BLaER1 treated with 17β-estradiol and CSF1 and Interleukin-3, amounts not matched to agents 10 nM and 100 nM (cell line): ENCODE results near the gene ABHD11.

Experiments
- H3K27ac ChIP-seq, 11 experiments: shearing (Covaris generic); formaldehyde crosslinking; 2 replicates each; pipeline ENCODE4 v1.8.1; 2022
- H3K27me3 ChIP-seq, 11 experiments: shearing (Covaris generic); formaldehyde crosslinking; 2 replicates each; pipeline ENCODE4 v1.8.1; 2022
- H3K36me3 ChIP-seq, 11 experiments: shearing (Covaris generic); formaldehyde crosslinking; 2 replicates each; pipeline ENCODE4 v1.8.1; 2022
- H3K4me1 ChIP-seq, 10 experiments: shearing (Covaris generic); formaldehyde crosslinking; 2 replicates each; pipeline ENCODE4 v1.8.1; 2022
- H3K4me2 ChIP-seq, 11 experiments: shearing (Covaris generic); formaldehyde crosslinking; 2 replicates each; pipeline ENCODE4 v1.8.1; 2022
- H3K4me3 ChIP-seq, 10 experiments: shearing (Covaris generic); formaldehyde crosslinking; 2 replicates each; pipeline ENCODE4 v1.8.1; 2022
- H3K9ac ChIP-seq, 11 experiments: shearing (Covaris generic); formaldehyde crosslinking; 2 replicates each; pipeline ENCODE4 v1.8.1; 2022
- H3K9me3 ChIP-seq, 11 experiments: shearing (Covaris generic); formaldehyde crosslinking; replicated peaks in 1 of 11; 2 replicates each; pipeline ENCODE4 v1.8.1; 2022
- H4K20me1 ChIP-seq, 11 experiments: shearing (Covaris generic); formaldehyde crosslinking; 2 replicates each; pipeline ENCODE4 v1.8.1; 2022
- Cebpa-rat ChIP-seq, 11 experiments: shearing (Covaris generic); IDR thresholded peaks; 2 replicates each; pipeline ENCODE4 v1.8.1; 2022

ABHD11 gene

DNA sequence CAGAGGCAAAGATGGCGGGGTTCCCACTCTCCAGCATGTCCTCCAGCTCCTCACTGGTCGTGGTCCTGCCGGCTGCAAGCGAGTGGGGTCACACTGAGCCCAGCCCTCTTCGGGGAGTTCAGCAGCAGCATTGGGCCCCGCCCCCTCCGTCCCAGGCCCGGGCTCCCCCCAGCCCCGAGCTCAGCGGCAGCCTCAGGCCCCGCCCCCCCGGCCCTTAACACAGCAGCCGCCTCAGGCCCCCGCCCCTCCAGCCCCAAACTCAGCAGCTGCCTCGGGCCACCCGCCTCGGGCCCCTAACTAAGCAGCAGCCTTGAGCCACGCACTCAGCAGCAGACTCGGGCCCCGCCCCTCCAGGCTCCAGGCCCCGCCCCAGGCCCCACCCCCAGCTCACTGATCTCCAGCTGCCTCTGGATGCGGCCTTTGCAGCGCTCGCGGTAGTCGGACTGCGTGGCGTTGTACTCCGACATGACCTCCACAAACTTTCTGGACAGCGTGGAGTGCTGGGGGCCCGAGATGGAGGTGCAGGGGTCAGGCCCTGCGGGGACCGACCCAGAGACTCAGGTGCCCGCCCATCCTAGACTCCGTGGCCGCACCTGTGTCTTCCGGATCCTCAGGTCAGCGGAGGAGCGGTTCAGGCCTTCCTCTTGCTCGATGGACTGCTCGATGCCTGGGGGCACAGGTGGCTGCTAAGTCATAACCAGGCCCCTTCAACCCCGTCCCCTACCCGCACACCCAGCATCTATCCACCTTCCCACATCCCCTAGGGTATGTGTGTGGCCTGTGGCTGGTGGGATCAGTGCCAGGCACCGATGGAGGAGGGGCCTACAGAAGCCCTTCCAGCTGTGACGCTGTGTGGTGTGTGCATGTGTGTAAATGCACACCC is 34.6 kb downstream of the ABHD11 start:
- TF ChIP-seq Cebpa-rat (IDR thresholded peaks at IDR 0.05), result no peak
- Histone ChIP-seq H3K4me2 (peak overlapping the region; percentile 66 to 98 (median 91)), H4K20me1 (peaks cover 3 to 92% (median 81%) of the 10 kb centered on the region in 11 experiments; a peak in 20 of 22 replicates), H3K36me3 (peaks cover 6 to 27% (median 8%) of the 10 kb centered on the region in 11 experiments; a peak in 19 of 22 replicates), H3K27me3 (peaks cover 0 to 72% (median 10%) of the 10 kb centered on the region in 11 experiments; a peak in 13 of 22 replicates), H3K4me1 (peaks cover 43 to 85% (median 79%) of the 10 kb centered on the region in 10 experiments), H3K27ac (peak overlapping the region in 2 of 11 experiments; percentile 68 to 70; a peak in 5 of 22 replicates), H3K9me3 (no peaks in the 10 kb centered on the region), H3K4me3 (peak overlapping the region in 3 of 10 experiments; percentile 16 to 52 (median 26); a peak in 4 of 20 replicates), H3K9ac (peak overlapping the region in 4 of 11 experiments; percentile 49 to 73 (median 68); a peak in 7 of 22 replicates)

DNA sequence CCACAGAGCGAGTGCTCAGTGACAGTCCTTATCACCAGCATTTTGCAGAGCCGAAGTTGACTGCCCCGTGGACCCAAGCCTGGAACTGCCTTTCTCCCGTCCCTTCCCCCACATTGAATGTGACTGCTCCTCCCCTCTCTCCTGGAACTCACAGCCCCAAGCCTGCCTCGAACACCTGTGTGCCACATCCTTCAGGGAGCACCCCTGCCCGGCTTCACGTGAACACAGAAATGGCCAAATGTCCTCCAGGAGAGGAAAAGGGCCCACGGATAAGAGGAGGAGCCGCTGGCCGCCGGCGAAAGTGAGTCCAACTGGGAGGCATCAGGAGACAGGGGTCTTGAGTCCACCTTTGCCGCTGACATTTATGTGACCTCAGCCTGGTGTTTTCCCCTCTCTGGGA is 35.4 kb downstream of the ABHD11 start:
- Histone ChIP-seq H3K4me2 (peak overlapping the region; percentile 48 to 84 (median 65); a peak in 21 of 22 replicates), H3K9ac (no peak overlapping the region), H3K27me3 (peaks cover 0 to 64% (median 10%) of the 10 kb centered on the region in 11 experiments; a peak in 13 of 22 replicates), H3K4me3 (no peak overlapping the region), H3K9me3 (no peaks in the 10 kb centered on the region), H3K27ac (no peak overlapping the region), H3K4me1 (peaks cover 43 to 81% (median 77%) of the 10 kb centered on the region in 10 experiments), H4K20me1 (peaks cover 0 to 92% (median 81%) of the 10 kb centered on the region in 11 experiments; a peak in 20 of 22 replicates), H3K36me3 (peaks cover 14 to 35% (median 16%) of the 10 kb centered on the region in 11 experiments)
- TF ChIP-seq Cebpa-rat (IDR thresholded peaks at IDR 0.05), result no peak

- no peak overlapping the region for H3K9ac ChIP-seq
- peak overlapping the region in 8 of 11 experiments; percentile 36 to 84 (median 56); a peak in 16 of 22 replicates for H3K4me2 ChIP-seq
- peaks cover 0 to 59% (median 10%) of the 10 kb centered on the region in 11 experiments; a peak in 13 of 22 replicates for H3K27me3 ChIP-seq
- TF ChIP-seq Cebpa-rat (IDR thresholded peaks at IDR 0.05), result no peak
- H4K20me1 ChIP-seq, result peaks cover 0 to 96% (median 87%) of the 10 kb centered on the region in 11 experiments; a peak in 20 of 22 replicates
- no peak overlapping the region for H3K4me3 ChIP-seq
- H3K4me1 ChIP-seq, result peaks cover 41 to 76% (median 71%) of the 10 kb centered on the region in 10 experiments
- H3K27ac ChIP-seq, result no peak overlapping the region
- peaks cover 19 to 41% (median 22%) of the 10 kb centered on the region in 11 experiments for H3K36me3 ChIP-seq
- no peaks in the 10 kb centered on the region for H3K9me3 ChIP-seq
Measured at GRCh38 chr7:73702665-73703064, 35.9 kb downstream of the ABHD11 start.

GRCh38 chr7:73702226-73702625 is 36.4 kb downstream of the ABHD11 start:
- Histone ChIP-seq H3K27me3 (peaks cover 0 to 58% (median 10%) of the 10 kb centered on the region in 11 experiments; a peak in 13 of 22 replicates), H3K27ac (no peak overlapping the region), H3K9ac (no peak overlapping the region), H3K36me3 (peaks cover 24 to 45% (median 26%) of the 10 kb centered on the region in 11 experiments), H3K9me3 (no peaks in the 10 kb centered on the region), H4K20me1 (peaks cover 0 to 96% (median 90%) of the 10 kb centered on the region in 11 experiments; a peak in 20 of 22 replicates), H3K4me2 (peak overlapping the region in 8 of 11 experiments; percentile 36 to 70 (median 54); a peak in 16 of 22 replicates), H3K4me3 (no peak overlapping the region), H3K4me1 (peaks cover 37 to 71% (median 67%) of the 10 kb centered on the region in 10 experiments)
- no peak for TF ChIP-seq Cebpa-rat (IDR thresholded peaks at IDR 0.05)

DNA sequence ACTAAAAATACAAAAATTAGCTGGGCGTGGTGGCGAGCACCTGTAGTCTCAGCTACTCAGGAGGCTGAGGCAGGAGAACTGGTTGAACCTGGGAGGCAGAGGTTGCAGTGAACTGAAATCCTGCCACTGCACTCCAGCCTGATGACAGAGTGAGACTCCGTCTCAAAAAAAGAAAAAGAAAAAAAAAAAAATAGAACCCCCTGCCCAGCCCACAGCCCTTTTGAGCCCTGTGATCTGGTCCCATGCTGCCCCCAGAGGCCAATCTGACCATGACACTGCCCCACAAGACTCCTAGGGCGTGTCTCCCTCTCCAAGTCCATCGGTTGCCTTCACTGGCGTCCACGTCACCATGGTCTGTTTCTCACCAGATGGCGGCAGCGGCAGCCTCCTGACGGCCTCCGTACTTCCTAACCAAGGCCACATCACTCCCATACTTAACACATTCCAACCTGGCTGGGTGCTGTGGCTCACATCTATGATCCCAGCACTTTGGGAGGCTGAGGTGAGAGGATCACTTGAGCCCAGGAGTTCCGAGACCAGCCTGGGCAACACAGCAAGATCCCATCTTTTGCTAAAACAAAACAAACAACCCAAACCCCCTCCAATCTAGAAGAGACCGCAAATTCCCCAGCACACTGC is 37.1 kb downstream of the ABHD11 start:
- TF ChIP-seq Cebpa-rat (IDR thresholded peaks at IDR 0.05), result no peak
- Histone ChIP-seq H3K4me1 (peaks cover 29 to 64% (median 59%) of the 10 kb centered on the region in 10 experiments), H3K36me3 (peaks cover 31 to 53% (median 34%) of the 10 kb centered on the region in 11 experiments), H3K4me2 (peak overlapping the region in 3 of 11 experiments; percentile 53 to 70 (median 54); a peak in 5 of 22 replicates), H3K9me3 (no peaks in the 10 kb centered on the region), H3K4me3 (no peak overlapping the region), H4K20me1 (peaks cover 0 to 97% (median 92%) of the 10 kb centered on the region in 11 experiments; a peak in 20 of 22 replicates), H3K27me3 (peaks cover 0 to 50% (median 10%) of the 10 kb centered on the region in 11 experiments; a peak in 13 of 22 replicates), H3K9ac (no peak overlapping the region), H3K27ac (no peak overlapping the region)

- no peak overlapping the region for H3K27ac ChIP-seq
- no peak for TF ChIP-seq Cebpa-rat (IDR thresholded peaks at IDR 0.05)
- no peak overlapping the region for H3K9ac ChIP-seq
- peaks cover 21 to 56% (median 51%) of the 10 kb centered on the region in 10 experiments for H3K4me1 ChIP-seq
- H3K27me3 ChIP-seq, result peaks cover 0 to 42% (median 10%) of the 10 kb centered on the region in 11 experiments; a peak in 13 of 22 replicates
- H3K9me3 ChIP-seq, result no peaks in the 10 kb centered on the region
- no peak overlapping the region for H3K4me3 ChIP-seq
- peaks cover 39 to 61% (median 42%) of the 10 kb centered on the region in 11 experiments for H3K36me3 ChIP-seq
- H3K4me2 ChIP-seq, result no peak overlapping the region
- H4K20me1 ChIP-seq, result peaks cover 0 to 97% (median 92%) of the 10 kb centered on the region in 11 experiments; a peak in 20 of 22 replicates
Measured at GRCh38 chr7:73700581-73701134, 37.9 kb downstream of the ABHD11 start.

DNA sequence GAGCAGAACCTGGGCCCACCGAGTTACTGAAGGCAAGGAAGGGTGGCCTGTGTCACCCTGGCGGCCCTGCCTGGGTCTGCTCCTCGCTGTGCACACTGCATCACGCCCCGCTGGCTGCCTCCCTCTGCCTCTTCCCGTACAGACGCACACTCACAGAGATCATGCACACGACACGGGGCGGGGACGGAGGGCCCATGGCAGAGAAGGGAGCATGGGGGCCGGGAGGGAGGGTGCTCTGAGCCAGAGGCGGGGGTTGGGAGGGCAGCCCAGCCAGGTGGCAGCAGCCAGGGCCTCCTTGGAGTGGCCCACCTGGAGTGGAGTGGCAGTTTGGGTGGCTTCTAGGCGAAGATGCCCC is 38.6 kb downstream of the ABHD11 start:
- Histone ChIP-seq H3K27ac (no peak overlapping the region), H3K9me3 (no peaks in the 10 kb centered on the region), H3K36me3 (peaks cover 45 to 67% (median 48%) of the 10 kb centered on the region in 11 experiments), H3K27me3 (peaks cover 0 to 36% (median 10%) of the 10 kb centered on the region in 11 experiments; a peak in 13 of 22 replicates), H3K4me1 (peaks cover 15 to 56% (median 51%) of the 10 kb centered on the region in 10 experiments), H3K9ac (peak overlapping the region in 2 of 11 experiments; percentile 21; a peak in 3 of 22 replicates), H3K4me2 (peak overlapping the region in 8 of 11 experiments; percentile 1 to 65 (median 52); a peak in 12 of 22 replicates), H4K20me1 (peaks cover 0 to 97% (median 92%) of the 10 kb centered on the region in 11 experiments; a peak in 20 of 22 replicates), H3K4me3 (no peak overlapping the region)
- no peak for TF ChIP-seq Cebpa-rat (IDR thresholded peaks at IDR 0.05)
